Fibroblast of peridontal ligament (primary cell): ENCODE results near the gene COMMD7.
A peak's percentile ranks its signal among the peaks of the same experiment; 100 is the strongest.
"Not testable (repeated sequence)": the region's sequence is repeated elsewhere in the genome, so short reads cannot be mapped to it uniquely, and the experiment has no call there.

Experiments used
- DNase-seq: peaks from one replicate; pipeline ENCODE4 v3.0.0-alpha.2; 2010; ENCODE audit errors: extremely low read depth

COMMD7 gene

GRCh38 chr20:32765230-32765875, 22.1 kb upstream of the COMMD7 start:
- DNase-seq, result not testable (repeated sequence)

DNA sequence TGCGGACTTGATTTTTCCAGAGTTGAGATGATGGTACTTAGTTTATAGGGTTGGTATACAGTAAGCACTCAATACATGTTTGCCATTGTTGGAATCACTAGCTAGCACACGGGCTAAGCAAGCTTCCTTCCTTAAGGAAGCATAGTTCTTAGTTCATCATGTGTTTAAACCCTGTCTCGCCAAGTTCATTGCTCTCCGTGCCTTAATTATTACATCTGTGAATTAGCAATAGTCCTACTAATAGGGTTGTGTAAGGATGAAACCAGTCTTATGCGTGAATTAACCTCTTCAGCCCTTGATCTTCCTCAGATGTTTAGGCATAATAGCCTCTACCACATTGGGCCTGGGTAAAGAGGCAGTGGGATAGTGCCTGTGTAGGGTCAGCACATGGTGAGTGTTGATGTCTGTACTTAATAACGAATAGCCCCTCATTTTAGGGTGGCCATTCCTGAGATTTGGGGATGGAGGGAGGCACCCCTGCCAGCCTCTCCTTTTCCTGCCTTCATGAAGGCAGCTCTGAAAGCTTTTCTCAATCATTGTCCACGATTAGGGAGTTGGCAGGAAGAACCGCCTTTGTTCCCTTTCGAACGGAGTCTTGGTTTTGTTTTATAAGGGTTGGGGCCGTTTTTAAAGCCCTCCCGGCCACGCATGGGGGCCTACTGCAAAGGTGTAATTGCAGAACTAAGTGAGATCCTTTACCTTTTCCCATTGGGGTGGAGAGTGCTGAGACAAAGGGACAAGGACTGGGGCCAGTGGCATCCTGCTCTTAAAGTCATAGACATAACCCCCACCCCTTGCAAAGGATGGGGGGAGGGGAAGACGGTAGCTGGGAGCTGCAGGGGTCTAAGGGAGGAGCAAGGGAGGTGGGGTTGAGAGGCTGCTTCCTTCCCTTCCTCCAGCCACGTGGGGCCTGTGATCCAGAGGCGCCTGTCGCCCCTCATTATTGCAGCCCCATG, 21.0 kb upstream of the COMMD7 start:
- no peak for DNase-seq

GRCh38 chr20:32763202-32764004, 20.1 kb upstream of the COMMD7 start:
- DNase-seq, result no peak

- no peak for DNase-seq
Measured at GRCh38 chr20:32762754-32763201, 19.5 kb upstream of the COMMD7 start.

DNA sequence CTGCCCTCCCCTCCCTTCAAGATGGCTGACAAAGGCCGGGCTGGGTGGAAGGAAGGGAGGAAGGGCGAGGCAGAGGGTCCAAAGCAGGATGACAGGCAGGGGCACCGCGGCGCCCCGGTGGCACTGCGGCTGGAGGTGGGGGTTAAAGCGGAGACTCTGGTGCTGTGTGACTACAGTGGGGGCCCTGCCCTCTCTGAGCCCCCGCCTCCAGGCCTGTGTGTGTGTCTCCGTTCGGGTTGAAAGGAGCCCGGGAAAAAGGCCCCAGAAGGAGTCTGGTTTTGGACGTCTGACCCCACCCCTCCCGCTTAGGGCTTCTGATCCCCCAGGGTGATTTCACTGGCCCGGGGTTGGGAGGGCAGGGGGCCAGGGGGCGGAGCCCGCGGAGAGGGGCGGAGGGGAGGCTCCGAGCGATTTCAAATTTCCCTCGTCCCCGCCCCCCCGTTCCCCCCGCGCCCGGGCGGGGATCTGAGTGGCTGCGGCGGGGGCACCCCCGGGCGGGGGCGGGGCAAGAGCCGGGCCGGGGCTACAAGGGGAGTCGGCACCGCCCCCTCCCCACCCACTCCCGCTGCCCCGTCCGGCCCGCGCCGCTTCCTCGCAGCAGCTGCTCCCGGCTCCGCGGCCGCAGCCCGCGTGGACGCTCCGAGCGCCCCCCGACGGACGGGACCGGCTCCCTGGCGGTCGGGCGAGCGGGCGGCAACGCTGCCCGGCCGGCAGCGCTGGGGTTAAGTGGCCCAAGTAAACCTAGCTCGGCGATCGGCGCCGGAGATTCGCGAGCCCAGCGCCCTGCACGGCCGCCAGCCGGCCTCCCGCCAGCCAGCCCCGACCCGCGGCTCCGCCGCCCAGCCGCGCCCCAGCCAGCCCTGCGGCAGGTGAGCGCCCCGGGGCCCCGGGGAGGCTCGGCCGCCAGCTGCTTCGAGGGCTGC, 18.8 kb upstream of the COMMD7 start, which contains the start of gene DNMT3B:
TSS of gene DNMT3B (plus strand) at position 555 of the 923 bp plus-strand sequence. CDS start 17,939 bp downstream, outside the sequence.
- peak; percentile 58 for DNase-seq

GRCh38 chr20:32761417-32761830, 18.2 kb upstream of the COMMD7 start:
- no peak for DNase-seq

GRCh38 chr20:32756156-32756555, 12.9 kb upstream of the COMMD7 start:
- no peak for DNase-seq

DNA sequence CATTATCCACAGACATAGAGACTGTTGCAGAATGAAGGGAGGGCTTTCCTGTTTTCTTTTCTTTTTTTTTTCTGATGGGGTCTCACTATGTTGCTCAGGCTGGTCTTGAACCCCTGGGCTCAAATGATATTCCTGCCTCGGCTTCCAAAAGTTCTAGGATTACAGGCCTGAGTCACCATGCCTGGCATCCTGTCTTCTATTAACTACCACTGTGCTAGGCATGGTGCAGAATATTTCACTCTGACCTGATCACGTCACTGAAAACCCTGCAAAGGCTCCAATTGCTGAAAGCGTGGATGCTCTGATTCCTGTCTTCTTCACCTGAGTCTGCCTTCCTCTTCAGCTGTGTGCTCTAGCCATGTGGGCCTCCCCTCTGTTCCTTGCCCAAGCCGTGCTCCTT, 10.5 kb upstream of the COMMD7 start:
- DNase-seq, result peak; percentile 34

DNA sequence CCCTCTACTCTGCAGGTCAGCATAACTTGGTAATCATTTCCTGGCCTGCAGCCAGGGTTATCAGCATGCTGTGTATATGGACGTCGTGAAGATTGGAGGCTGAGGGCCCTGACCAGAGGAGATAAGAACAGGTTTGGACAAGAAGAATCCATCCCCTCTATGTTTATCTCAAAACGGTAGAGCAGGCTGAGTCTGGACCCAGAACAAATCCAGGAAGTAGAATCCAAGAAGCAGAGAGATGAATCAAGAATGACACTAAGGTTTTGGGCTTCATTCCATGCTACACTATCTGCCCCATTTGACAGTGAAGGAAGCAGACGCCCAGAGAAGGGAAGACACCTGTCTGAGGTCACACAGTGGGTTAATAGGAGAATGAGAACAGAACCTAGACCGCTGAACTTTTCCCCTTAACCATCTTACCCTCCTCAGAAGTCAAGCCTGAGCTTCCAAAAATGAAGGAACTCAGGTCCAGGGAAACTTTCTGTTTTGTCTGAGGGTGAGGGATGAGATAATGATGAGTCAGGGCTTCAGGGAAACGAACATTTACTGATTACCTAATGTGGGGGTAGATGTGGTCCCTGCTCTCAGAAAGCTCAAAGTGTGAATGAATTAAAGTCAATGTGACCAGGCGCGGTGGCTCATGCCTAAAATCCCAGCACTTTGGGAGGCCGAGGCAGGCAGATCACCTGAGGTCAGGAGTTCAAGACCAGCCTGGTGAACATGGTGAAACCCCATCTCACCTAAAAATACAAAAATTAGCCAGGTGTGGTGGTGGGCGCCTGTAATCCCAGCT, 9.4 kb upstream of the COMMD7 start:
- DNase-seq, result peak; percentile 68

DNA sequence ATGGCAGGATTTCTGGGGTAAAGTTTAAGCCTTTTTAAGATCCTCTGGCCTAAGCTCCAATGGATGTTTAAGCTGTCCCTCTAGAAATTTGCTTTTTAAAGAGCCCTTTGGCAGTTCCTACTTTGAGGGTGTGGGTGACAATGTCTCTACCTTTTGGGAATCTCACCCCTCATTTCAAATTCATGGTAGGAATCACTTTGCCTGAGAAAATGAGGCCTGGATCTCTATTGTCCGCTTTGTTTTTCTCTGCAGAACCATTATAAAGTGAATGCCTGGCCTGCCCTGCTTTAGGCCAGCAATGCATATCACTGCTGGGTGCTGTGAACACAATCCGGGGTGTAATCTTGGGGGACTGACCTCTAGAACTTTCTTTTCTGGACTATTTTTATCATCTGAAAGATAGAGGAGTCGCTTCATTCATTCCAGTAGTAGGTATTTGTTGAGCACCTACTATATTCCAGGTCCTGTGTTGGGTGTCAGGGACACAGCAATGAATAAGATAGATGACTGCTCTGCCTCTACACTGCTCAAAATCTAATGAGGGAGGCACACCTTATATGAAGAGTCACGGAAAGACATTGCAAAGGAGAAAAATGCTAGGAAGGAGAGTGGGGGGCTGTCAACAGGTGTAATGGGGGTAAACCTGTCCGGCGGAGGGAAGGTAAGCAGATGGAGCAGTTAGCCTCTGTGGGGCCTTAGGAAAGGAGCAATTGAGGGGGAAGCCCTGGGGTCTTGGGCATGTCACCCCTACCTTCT, 8.6 kb upstream of the COMMD7 start:
- DNase-seq, result no peak

- no peak for DNase-seq
Measured at GRCh38 chr20:32751293-32751692, 8.0 kb upstream of the COMMD7 start.

GRCh38 chr20:32749914-32750637, 6.8 kb upstream of the COMMD7 start:
- no peak for DNase-seq

GRCh38 chr20:32742322-32743236, 688 bp downstream of the COMMD7 start:
- no peak for DNase-seq

GRCh38 chr20:32741151-32741550, 2.1 kb downstream of the COMMD7 start:
- no peak for DNase-seq

DNA sequence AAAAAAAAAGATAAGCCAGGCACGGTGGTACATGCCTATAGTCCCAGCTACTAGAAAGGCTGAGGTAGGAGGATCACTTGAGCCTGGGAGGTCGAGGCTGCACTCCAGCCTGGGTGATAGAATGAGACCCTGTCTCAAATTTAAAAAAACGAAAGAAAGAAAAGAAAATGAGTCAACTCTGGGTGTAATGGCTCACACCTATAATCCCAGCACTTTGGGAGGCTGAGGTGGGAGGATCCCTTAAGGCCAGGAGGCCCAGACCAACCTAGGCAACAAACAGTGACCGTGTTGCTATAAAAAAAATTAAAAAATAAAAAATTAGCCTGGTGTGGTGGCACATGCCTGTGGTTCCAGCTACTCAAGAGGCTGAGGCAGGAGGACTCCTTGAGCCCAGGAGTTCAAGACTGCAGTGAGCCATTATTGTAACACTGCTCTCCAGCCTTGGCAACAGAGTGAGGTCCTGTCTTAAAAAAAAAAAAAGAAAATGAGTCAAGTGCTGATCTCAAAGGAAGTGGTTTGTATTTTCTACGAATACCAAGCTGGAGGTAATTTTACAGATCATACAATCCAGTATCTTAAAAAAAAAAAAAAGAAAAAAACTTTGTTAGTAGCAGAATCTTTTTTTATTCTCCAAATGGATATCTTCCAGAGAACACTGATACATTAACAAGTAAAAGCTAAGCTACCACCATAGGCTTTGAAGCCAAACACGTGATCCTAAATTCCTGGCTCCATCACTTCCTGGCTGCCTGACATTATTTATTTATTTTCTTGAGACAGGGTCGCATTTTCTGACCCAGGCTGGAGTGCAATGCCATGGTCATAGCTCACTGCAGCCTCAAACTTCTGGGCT, 5.7 kb downstream of the COMMD7 start:
- peak; percentile 81 for DNase-seq

GRCh38 chr20:32731882-32732266, 11.4 kb downstream of the COMMD7 start:
- no peak for DNase-seq

- DNase-seq, result not testable (repeated sequence)
Measured at GRCh38 chr20:32729334-32729733, 13.9 kb downstream of the COMMD7 start.
